GM19099 (cell line): ENCODE results near the gene ZNF512B.

ENCODE experiments used
- POLR2A ChIP-seq: IDR thresholded peaks from 3 replicates; pipeline ENCODE4 v1.6.1; 2011; ENCODE audit warnings: low read depth; ENCODE audit not compliant: insufficient read length; ENCODE audit errors: extremely low read depth

Gene ZNF512B

DNA sequence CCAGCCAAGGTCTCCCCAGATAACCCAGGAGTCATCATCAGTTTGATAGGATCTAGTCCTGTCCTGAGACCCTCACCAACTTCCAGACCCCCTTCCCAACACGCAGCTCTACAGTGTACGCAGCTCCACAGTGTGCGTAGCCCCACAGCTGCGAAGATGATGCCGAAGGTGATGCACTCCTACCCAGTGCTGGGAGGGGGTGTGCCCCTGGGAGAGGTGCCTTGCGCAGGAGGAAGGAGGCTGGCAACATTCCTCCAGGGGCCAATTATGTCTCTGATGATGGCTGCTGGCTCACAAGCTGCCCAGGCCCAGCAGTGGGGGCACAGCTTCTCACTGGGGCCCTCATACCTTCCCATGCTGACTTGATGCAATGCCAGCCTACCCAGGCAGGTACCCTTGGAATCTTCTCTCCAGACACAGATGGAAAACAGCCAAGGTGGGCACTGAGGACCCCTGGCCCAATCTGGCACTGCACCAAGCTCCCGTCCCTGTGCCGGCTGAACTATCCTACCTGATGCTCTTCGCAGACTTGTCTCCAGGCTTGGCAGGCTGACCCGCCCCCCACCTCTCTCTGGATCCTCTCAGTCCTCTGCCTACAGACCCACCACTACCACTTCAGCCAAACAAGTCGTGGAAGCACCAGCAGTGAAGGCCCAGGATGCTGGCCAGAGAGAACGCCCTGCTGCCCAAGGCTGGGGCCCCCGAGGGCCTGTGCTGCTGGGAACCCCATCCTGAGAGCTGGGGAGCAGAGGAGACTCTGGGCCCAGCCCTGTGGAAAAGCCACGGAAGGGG lies 1.4 kb downstream of the ZNF512B start:
- TF ChIP-seq POLR2A: no peak

DNA sequence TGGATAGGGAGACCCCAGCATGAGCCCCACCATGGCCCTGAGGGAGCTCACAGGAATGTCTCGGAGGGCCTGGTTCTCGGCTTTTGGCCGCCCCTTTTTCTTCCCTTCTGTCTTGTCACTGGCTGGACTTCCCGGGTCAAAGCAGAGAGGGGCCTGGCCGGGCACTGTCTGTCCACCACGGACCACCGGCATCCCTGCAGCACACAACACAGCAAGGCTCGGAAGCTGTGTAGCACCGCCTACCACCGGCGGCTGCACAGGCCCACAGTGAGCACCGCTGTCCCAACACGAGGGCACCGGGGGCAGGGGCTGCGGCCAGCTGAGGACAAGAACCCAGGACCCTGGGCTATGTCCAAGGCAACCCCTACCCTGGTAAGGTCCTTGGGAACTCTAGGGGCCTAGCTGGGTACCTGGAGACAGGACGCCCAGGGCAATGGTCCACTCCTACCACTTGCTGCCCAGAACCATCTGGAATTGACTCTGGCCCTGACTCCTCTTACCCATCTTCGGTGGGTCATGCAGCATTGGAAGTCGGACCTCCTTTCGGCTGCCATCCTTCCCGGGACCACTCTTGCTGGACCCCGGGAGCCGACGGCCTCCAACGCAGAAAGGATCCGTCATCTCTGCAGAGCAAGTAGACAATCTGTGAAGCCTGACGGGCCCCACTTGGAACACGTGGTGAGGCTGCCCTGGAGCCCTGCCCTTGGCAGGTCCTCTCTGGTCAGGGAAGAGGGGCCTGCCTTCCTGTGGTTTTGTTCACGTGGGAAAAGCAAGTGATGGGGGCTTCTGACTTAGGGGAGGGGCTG lies 2.2 kb downstream of the ZNF512B start:
- TF ChIP-seq POLR2A: no peak

GRCh38 chr20:63966944-63967322 lies 2.8 kb downstream of the ZNF512B start:
- TF ChIP-seq POLR2A: no peak

GRCh38 chr20:63966172-63966943 lies 3.4 kb downstream of the ZNF512B start:
- no peak for TF ChIP-seq POLR2A

GRCh38 chr20:63964412-63964811 lies 5.3 kb downstream of the ZNF512B start:
- no peak for TF ChIP-seq POLR2A

DNA sequence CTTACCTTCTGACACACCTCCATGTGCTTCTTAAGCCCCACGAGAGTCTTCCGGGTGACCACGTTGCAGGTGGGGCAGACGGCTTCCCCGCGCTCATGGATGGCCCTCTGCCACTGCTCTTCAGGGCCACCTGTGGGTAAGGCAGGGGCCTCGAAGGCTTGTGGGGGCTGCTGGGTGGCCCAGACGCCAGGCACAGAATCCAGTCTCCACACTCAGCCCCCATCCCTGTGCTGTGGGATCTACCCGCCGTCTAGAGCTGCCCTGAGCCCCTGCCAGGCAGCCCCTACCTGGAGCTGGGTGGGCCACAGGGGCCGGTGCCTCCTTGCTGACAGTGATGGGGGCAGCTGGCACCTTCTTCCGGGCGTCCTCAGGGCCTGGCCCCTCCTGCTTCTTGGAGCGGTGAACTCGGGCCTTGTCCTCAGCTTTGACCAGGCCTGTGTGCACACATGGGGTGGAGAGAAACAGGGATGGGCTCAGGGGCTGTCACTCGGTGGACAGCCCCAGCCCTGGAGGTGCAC lies 5.9 kb downstream of the ZNF512B start:
- no peak for TF ChIP-seq POLR2A

- no peak for TF ChIP-seq POLR2A
These were observed 6.4 kb downstream of the ZNF512B start for GRCh38 chr20:63963348-63963741.

- no peak for TF ChIP-seq POLR2A
These were observed 7.0 kb downstream of the ZNF512B start for GRCh38 chr20:63962426-63963347.

GRCh38 chr20:63961664-63962425 lies 7.9 kb downstream of the ZNF512B start:
- no peak for TF ChIP-seq POLR2A

DNA sequence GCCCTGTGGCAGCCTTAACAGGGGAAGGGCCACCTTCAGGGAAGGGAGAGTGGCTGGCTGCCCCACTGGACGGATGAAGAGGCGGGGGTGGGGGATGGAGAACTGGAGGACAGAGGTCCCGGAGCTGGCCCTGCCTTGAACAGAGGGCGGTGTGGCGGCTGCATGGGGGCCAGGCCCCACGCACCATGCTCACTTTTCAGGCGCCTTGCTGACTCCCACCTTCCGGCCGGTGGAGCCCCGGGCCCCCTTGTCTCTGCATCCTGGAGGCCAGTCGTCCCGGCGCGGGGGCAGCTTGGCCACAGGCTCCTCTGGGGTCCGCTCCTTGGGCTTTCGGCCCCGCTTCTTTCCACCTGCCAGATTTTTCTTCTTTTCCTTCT lies 10.0 kb downstream of the ZNF512B start:
- no peak for TF ChIP-seq POLR2A

GRCh38 chr20:63958964-63959698 lies 10.6 kb downstream of the ZNF512B start:
- TF ChIP-seq POLR2A: no peak

GRCh38 chr20:63958471-63958870 lies 11.3 kb downstream of the ZNF512B start:
- TF ChIP-seq POLR2A: no peak
